ENCODE results near the gene CRYGD. TPM values are rescaled to one million over a fixed set of nuclear protein-coding genes. Genes with fewer than 3 reads are reported as not detected.
"Not testable (repeated sequence)": the region's sequence is repeated elsewhere in the genome, so short reads cannot be mapped to it uniquely, and the experiment has no call there.

Gene CRYGD
- not detected in 2 replicates for total RNA-seq
- long read RNA-seq, result 0 reads

DNA sequence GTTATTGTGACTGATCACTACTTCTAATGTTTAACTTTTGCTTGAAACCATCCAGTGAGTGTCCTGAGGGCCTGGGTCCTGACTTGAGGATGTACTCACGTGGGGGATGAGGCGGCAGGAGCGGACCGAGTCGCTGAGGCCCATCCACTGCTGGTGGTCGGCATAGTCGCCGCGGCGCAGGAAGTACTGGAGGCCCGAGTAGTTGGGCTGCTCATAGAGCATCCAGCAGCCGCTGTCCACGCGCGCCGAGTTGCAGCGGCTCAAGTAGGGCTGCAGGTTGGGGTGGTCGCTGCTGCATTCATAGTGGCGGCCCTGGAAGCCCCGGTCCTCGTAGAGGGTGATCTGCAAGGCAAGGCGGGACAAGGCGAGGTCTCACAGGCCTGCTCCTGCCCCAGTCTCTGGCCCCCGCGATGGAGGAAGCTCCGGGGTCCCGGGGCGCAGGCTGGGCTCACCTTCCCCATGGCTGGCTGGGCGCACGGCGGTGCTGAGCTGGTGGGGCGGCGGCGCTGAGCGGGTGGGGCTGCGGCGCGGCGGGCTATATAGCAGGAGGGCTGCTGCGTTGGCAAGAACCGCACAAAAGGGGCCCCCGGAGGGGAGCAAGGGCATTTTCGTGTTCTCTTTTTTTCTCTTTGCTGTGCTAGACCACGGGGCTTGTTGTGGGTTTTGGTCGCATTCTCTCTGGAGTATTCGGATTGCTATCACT, at the start of gene CRYGD:
CRYGD (minus strand) TSS at position 512 of the 703 bp plus-strand sequence; CDS start at position 461, 51 bp downstream.
- H3K27ac Mint-ChIP-seq (ENCODE audit: unreplicated experiment); H3K4me1 Mint-ChIP-seq; H3K4me3 Mint-ChIP-seq; H3K27me3 Mint-ChIP-seq (ENCODE audit: low read depth); DNase-seq (ENCODE audit: low read depth, low spot score); H3K9me3 Mint-ChIP-seq; H3K36me3 Mint-ChIP-seq (ENCODE audit: low read depth): not testable (repeated sequence)

GRCh38 chr2:208172125-208172524, 47.8 kb upstream of the CRYGD start:
- no peaks in the 10 kb centered on the region for H3K27me3 Mint-ChIP-seq (ENCODE audit: low read depth)
- H3K4me3 Mint-ChIP-seq, result no peak overlapping the region
- H3K4me1 Mint-ChIP-seq, result peaks cover 15% of the 10 kb centered on the region
- TF ChIP-seq, protein P1, sequence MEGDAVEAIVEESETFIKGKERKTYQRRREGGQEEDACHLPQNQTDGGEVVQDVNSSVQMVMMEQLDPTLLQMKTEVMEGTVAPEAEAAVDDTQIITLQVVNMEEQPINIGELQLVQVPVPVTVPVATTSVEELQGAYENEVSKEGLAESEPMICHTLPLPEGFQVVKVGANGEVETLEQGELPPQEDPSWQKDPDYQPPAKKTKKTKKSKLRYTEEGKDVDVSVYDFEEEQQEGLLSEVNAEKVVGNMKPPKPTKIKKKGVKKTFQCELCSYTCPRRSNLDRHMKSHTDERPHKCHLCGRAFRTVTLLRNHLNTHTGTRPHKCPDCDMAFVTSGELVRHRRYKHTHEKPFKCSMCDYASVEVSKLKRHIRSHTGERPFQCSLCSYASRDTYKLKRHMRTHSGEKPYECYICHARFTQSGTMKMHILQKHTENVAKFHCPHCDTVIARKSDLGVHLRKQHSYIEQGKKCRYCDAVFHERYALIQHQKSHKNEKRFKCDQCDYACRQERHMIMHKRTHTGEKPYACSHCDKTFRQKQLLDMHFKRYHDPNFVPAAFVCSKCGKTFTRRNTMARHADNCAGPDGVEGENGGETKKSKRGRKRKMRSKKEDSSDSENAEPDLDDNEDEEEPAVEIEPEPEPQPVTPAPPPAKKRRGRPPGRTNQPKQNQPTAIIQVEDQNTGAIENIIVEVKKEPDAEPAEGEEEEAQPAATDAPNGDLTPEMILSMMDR (conservative IDR thresholded peaks at IDR 0.05), result no peak
- no peaks in the 10 kb centered on the region for H3K36me3 Mint-ChIP-seq (ENCODE audit: low read depth)
- no peaks in the 10 kb centered on the region for H3K9me3 Mint-ChIP-seq
- H3K27ac Mint-ChIP-seq (ENCODE audit: unreplicated experiment), result no peak overlapping the region
- no peak for DNase-seq (ENCODE audit: low read depth, low spot score)

- Mint-ChIP-seq H3K9me3 (no peaks in the 10 kb centered on the region), H3K4me1 (peaks cover 22% of the 10 kb centered on the region), H3K27ac (ENCODE audit: unreplicated experiment) (no peak overlapping the region), H3K4me3 (no peak overlapping the region), H3K36me3 (ENCODE audit: low read depth) (no peaks in the 10 kb centered on the region), H3K27me3 (ENCODE audit: low read depth) (no peaks in the 10 kb centered on the region)
- no peak for DNase-seq (ENCODE audit: low read depth, low spot score)
- TF ChIP-seq, protein P1 (conservative IDR thresholded peaks at IDR 0.05), result no peak
These were observed 40.8 kb upstream of the CRYGD start for GRCh38 chr2:208164951-208165755.

DNA sequence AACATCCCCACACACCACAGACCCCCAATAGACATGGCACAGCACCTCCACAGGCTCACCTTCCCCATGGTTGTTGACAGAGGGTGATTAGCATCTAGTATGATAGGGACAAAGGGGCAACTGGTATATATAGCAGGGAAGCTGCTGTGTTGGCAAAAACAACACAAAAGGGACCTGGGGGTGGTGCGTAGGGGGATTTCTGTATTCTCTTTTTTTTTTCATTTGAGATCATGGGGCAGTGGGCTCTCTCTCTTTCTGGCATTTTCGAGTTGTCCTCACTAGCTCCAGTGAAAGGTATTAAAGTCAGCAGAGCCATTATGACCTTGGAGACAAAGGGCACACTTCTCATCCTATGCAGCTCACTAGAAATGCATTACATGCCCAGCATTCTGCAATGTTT, 39.2 kb upstream of the CRYGD start, which contains the start of gene CRYGA:
CRYGA (minus strand) TSS at position 101 of the 400 bp plus-strand sequence; CDS start at position 68, 33 bp downstream.
- Mint-ChIP-seq H3K27ac (ENCODE audit: unreplicated experiment) (peak within 1 kb of the TSS; percentile 71), H3K27me3 (ENCODE audit: low read depth) (no peaks in the 10 kb centered on the region), H3K4me3 (no peak within 1 kb of the TSS), H3K9me3 (no peaks in the 10 kb centered on the region), H3K4me1 (peaks cover 19% of the 10 kb centered on the region), H3K36me3 (ENCODE audit: low read depth) (no peaks in the 10 kb centered on the region)
- DNase-seq (ENCODE audit: low read depth, low spot score), result no peak
- TF ChIP-seq, protein P1 (conservative IDR thresholded peaks at IDR 0.05), result no peak

GRCh38 chr2:208156439-208156838, 32.1 kb upstream of the CRYGD start:
- Mint-ChIP-seq H3K9me3 (peaks cover 2% of the 10 kb centered on the region), H3K4me1 (peaks cover 7% of the 10 kb centered on the region), H3K27me3 (ENCODE audit: low read depth) (no peaks in the 10 kb centered on the region), H3K36me3 (ENCODE audit: low read depth) (no peaks in the 10 kb centered on the region), H3K27ac (ENCODE audit: unreplicated experiment) (no peak overlapping the region), H3K4me3 (no peak overlapping the region)
- TF ChIP-seq, protein P1 (conservative IDR thresholded peaks at IDR 0.05), result no peak
- DNase-seq (ENCODE audit: low read depth, low spot score), result no peak

DNA sequence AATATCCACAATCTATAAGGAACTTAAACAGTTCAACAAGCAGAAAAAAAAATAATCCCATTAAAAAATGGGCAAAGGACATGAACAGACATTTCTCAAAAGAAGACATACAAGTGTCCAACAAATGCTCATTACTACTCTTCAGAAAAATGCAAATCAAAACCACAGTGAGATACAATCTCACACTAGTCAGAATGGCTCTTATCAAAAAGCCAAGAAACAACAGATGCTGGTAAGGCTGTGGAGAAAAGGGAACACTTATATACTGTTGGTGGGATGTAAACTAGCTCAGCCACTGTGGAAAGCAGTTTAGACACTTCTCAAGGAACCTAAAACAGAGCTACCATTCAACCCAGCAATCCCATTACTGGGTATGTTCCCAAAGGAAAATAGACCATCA, 28.8 kb upstream of the CRYGD start:
- H3K4me1 Mint-ChIP-seq, result peaks cover 7% of the 10 kb centered on the region
- H3K9me3 Mint-ChIP-seq, result peaks cover 5% of the 10 kb centered on the region
- DNase-seq (ENCODE audit: low read depth, low spot score), result no peak
- H3K36me3 Mint-ChIP-seq (ENCODE audit: low read depth), result no peaks in the 10 kb centered on the region
- no peak overlapping the region for H3K27ac Mint-ChIP-seq (ENCODE audit: unreplicated experiment)
- no peak overlapping the region for H3K4me3 Mint-ChIP-seq
- no peaks in the 10 kb centered on the region for H3K27me3 Mint-ChIP-seq (ENCODE audit: low read depth)
- TF ChIP-seq, protein P1 (conservative IDR thresholded peaks at IDR 0.05), result no peak
